Gastroesophageal sphincter (tissue), 3 donors: Measurements from ENCODE around the gene ZNF622.

Experiments used
- EP300 ChIP-seq: sonication (generic); formaldehyde crosslinking; IDR thresholded peaks from one replicate; pipeline ENCODE4 v1.6.1; 2017; ENCODE audit warnings: antibody characterized with exemption, mild to moderate bottlenecking
- POLR2A ChIP-seq, 2 donors: fragments of 450-650 bp; IDR thresholded peaks; one replicate each; pipeline ENCODE4 v1.6.1; 2017; ENCODE audit warnings: antibody characterized with exemption in 2 of 2, mild to moderate bottlenecking in 2 of 2, moderate library complexity in 1 of 2
- POLR2AphosphoS5 ChIP-seq: sonication (generic); formaldehyde crosslinking; IDR thresholded peaks from one replicate; pipeline ENCODE4 v1.6.1; 2017; ENCODE audit warnings: antibody characterized with exemption
- TF ChIP-seq, protein P1 (sequence below), 4 experiments: fragments of 200-600 bp in 2 of 4; fragments of 450-650 bp in 2 of 4; sonication (generic) in 1 of 4; IDR thresholded peaks; one replicate each; pipeline ENCODE4 v1.5.1; 2017 to 2019; ENCODE audit warnings: antibody characterized with exemption in 4 of 4, mild to moderate bottlenecking in 2 of 4, moderate library complexity in 2 of 4

DNA sequence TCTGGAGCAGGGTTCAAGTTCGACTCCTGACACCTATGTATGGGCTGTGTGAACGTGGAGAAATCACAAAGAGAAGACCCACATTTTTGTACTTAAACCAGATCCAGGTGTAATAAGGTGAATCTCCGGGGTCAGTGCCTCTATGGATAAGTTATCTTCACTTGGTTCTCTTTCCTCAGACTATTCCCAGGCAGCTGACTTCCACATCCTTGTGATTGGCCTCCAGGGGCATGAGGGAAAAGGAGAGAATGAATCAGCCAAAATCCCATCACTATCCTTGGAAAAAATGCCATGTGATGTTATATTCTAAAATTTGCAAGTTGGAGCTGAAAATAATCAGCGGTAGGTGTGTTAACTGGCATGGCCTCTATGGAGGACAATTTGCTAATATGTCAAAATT is 37.2 kb downstream of the ZNF622 start:
- TF ChIP-seq, protein P1, sequence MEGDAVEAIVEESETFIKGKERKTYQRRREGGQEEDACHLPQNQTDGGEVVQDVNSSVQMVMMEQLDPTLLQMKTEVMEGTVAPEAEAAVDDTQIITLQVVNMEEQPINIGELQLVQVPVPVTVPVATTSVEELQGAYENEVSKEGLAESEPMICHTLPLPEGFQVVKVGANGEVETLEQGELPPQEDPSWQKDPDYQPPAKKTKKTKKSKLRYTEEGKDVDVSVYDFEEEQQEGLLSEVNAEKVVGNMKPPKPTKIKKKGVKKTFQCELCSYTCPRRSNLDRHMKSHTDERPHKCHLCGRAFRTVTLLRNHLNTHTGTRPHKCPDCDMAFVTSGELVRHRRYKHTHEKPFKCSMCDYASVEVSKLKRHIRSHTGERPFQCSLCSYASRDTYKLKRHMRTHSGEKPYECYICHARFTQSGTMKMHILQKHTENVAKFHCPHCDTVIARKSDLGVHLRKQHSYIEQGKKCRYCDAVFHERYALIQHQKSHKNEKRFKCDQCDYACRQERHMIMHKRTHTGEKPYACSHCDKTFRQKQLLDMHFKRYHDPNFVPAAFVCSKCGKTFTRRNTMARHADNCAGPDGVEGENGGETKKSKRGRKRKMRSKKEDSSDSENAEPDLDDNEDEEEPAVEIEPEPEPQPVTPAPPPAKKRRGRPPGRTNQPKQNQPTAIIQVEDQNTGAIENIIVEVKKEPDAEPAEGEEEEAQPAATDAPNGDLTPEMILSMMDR (IDR thresholded peaks at IDR 0.05), result no peak
- TF ChIP-seq EP300 (no peak), POLR2AphosphoS5 (no peak), POLR2A (IDR thresholded peaks at IDR 0.05) (no peak)
